Activated T-cell treated with anti-CD3 and anti-CD28 coated beads, Interleukin-2, amount 50 U/mL, for 48 hours (primary cell): Measurements from ENCODE around the gene STK35.

Experiments used
- DNase-seq, 2 experiments: peaks; one replicate each; pipeline ENCODE4 v3.0.0-alpha.2; 2020

Gene STK35

DNA sequence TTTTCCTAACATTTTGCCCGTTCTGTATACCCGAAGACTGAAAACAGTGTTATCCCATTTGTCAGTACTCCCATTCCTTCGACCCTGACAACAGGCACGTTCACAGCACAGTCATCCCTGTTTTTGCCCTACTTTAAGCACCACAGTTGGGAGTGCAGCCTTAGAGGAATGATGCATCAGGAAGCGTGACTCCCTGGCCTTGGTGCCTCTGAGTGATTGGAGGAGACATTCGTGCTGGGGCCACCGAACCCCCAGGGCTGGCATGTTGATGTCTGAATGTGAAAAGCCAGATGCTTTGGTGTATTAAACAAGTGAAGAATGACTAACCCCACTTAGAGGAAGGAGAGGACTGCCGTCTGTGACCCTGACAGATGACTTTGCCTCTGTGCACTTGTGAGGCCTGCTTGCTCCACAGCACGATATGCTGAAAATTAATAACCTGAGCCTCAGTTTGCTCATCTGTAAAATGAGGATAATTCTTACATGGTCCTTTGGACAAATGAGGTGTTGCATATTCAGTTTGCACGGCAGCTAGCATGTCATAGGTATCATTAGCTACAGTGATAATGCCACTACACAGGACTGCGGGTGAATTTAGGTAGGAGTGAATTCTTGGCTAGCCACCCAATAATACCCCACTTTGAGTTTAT is 36.0 kb downstream of the STK35 start:
- no peak for DNase-seq

DNA sequence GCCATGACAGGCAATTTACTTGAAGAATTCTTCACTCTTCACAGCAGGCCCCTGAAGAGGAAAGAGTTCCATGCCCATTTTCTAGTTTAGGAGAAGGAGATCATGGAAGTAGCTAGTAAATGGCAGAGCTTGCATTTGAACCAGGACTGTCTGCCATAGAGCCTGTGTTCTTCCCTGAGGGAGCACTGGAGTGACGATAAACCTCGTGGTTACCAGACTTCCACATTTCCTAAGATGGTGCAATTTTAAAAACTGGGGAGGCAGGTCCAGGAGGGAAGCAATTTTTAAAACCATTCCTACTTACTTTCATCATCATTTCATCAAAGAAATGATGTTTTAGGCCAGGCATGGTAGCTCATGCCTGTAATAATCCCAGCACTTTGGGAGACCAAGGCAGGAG is 36.8 kb downstream of the STK35 start:
- no peak for DNase-seq

DNA sequence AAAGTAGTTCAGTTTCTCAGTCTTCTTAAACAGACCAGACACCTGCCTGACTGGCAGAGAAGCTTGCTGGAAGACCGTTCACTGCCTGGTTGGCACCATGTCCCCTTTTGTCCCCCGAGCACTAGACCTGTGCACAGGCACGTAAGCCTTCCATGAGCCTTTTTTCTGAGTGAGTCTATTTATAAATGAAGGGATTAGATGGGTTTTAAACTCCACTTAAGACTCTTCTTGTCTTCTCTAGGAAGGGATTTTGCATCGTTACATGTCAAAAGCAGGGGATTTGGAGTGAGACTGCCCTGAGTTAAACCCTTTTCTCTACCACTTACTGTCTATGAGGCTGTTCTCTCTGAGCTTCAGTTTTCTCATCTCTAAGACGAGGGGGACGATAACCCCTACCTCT is 37.6 kb downstream of the STK35 start:
- no peak for DNase-seq

DNA sequence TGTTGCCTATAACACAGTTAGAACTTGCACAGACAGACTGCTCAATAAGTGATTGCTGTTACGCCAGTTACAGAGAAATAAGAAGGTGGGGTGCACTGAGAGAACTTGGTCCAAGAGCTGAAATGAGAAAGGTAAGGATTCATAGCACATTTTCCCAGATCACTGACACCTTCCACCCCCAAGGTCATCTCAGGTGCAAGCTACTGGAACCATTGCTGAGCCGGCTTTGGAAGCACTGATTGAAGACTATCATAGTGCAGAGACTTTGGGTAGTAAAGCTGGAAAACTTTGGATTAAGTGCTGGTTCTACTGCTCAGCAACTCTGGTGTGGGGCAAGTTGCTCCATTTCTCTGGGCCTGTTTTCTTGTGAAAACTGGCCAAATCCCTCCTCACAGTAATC is 38.1 kb downstream of the STK35 start:
- no peak for DNase-seq

DNA sequence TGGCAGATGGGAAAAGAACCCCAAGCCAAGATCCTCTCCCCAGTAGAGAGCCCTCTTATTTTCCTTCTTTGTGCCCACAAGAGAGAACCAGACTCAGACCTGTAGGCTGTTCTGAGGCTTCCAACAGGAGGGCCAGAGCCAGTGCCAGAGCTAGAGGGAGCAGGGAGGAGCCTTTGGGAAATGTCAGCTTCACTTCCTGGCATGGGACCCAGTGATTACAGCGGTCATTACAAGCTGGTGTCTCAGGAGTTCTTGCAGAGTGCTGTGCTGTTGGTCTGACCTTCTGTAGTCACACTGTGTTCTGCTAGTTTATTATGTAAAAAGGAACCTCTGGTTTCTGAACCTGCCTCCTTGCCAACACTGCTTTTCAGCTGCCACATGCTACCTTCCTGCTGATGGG is 38.9 kb downstream of the STK35 start:
- DNase-seq = no peak

DNA sequence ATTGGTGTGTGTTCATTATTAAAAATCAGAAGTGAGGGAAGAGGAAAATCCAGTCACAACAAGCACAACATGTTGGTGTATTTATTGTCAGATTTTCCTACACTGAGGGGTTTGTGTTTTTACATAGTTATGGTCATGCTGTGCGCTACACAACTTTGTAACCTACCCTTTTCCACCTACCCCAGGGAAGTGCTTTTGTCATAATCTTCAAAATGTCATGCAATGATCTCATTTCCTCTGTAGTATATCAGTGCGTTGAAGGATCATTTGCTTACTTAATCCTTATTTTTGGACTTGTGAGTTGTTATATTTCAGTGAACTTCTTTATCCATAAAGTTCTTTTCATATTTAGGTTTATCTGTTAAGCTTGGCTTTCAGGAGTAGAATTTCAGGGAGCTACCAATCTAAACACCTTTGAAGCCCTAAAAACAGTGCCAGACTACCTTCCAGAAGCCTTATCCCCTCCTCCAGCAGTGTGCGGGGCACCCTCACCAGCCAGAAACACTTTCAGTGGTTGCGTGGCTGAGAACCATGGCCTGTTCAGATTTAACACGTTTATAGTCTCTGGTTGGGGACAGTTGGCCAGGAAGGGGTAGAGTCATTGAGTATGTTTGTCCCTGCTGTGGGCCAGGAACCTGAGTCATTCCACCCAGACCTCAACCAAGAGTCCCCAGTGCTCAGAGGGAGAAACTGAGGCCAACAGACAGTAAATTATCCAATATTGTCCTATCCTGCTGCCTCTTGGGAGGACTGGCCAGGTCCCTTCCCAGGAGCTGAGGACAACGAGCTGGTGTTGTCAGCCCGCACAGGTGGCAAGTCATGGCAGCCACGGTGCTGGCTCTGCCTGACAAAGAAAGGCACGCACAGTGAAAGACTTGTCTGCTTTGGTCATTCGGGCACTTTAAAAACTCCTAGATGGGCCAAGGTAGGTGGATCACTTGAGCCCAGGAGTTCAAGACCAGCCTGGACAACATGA is 40.3 kb downstream of the STK35 start:
- no peak for DNase-seq

DNA sequence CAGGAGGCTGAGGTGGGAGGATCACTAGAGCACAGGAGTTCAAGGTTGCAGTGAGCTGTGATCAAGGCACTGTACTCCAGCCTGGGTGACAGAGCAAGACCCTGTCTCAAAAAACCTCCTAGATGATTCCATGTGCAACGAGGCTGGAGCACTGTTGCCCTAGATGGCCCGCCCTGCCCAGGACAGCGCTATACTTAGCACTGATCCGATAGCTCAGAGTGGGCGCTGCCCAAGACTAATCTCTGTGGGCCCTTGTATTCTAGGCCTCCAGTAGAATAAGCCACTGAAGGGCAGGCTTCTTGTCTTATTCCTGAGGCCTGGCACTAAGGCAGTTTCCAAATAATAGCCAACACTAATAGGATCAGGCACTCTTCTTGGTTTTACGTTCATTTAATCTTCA is 41.0 kb downstream of the STK35 start:
- DNase-seq = no peak

DNA sequence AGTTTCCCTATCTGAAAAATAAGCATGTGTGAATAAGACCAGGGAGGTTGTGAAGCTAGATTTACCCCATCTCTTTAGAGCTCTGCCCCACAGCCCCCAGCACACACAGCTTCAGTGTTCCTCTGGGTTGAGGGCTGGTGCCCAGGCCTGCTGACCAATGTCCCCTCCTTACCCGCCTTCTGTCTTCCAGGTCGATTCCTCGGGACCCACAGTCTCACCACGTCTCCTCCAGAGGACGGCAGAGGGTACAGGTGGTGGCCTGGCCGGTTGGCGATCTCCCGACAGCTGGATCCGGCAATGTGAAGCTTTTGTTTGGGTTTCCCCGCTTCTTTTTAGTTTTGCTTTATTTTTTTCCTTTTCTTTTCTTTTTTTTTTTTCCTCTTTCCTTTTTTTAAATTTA is 42.0 kb downstream of the STK35 start:
- DNase-seq = no peak

DNA sequence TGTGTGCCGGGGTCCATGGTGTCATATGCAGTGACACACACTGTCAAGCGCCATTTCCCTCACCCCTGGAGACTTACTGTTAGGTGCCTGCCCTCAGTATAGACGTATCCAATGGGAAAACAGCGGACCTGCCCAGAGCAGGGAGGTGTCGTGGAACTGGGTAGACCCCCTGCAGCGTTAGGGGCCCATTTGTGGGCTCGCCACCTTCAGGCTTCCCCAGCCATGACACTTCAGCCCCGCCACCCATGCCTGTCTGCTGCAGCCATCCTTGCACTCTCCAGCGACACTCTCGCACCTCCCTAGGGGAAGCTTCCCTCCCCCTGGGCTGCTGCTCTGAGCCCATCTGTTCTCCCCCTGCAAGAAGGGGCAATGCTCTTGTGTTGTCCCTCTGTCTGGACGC is 43.2 kb downstream of the STK35 start:
- DNase-seq = no peak

DNA sequence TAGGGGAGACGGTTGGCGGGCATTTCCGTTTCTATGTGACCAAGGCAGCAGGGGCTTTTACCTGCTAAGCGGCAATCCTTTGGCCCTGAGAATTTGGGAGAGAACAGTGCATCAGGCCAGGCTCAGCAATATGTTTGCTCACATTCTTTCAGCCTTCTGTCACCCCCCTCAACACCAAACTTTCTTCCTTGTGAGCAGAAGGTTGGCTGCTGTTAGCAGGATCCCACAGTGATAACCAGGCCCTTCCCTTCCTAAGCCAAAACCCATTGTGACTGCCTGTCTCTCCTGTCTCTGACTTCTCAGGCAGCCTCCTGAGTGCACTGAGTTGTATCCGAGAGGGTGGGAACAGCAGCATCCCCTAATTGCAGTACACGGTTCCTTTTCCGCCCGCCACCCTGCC is 43.7 kb downstream of the STK35 start:
- no peak for DNase-seq

DNA sequence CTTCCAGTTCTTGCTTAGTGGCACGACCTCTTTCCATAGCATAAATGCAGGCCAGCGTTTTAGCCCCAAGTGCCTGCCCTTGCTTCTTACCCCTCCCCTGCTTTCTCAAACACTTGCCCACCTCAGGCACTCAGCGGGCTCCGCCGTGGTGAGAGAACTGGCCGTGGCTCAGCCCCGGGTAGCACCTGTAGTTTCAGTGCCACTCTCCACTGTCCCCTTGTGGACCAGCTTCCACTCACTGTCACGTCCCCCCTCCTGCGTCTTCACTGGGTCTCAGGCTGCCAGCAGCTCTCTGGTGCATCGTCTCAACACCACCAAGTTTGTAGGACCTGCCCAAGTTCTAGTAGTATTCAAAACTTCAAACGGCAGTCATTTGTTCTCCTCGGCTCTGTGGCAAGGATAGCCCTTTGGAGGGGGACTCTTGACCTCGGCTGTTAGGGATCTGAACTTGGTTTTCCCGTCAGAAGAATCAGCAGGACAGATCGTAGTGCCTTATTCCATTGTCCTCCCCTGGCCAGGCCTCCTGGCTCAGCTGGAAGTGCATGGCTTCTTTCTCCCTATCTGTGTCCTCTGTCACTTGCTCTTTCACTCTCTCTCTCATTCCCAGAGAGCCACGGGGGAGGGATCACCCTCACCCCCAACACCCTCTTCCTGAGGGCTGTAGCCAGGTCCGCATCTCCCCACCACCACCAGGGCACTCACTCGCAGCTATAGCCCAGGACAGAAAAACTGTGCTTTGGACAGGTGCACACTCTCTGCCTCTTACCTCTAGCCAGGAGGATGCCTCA is 44.6 kb downstream of the STK35 start:
- no peak for DNase-seq

DNA sequence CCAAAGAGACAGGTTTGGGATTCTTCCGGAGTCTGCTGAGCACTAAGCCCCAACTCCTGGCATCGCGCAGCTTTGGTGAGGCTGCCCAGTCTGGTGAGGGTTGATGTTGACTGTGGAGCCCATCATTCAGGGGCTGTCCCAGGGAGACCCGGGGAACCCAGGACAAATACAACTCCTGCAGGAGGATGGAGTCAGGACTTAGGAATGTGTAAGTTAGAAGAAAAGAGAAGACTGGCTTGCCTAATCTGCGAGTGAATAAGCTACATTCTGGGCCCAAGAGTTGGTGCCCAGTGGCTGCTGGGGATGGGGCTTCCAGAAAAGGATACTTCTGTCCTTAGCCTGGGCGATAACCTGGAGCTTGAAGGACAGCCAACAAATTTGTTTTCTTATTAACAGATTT is 47.9 kb downstream of the STK35 start:
- DNase-seq = no peak

DNA sequence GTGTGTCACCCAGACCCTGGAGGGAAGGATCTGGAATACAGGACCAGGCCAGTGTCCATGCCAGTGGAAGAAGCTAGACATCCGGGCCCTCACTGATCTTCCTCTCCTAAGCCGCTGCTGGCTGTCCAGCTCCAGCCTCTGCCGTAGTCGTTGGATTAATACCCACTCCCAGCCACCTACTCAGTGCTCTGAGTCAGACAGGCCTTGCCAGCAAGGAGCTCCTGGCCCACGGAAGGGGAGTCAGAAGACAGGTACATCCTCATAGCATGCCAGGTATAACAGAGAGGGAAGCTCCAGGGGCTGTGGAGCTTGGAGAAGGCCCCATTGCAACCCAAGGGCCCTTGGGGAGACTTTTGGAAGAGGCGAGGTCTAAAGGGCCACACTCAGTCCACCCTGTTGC is 49.0 kb downstream of the STK35 start:
- no peak for DNase-seq

DNA sequence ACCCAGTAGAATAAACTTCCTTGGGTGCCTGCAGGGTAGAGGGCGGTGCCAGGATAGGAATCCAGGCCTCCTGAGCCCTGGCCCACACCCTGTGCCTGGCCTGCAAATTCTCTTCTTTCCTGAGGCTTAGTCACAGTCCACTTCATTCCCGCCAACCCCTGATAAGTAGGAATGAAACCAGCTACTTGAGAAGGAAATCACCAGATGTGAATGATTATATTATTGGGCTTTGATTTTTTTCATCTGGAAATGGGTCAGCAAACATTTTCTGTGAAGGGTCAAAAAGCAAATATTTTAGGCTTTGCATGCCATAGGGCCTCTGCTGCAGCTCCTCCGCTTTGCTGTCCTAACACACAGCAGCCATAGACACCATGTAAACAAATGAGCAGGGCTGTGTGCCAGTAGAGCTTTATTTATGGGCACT is 50.2 kb downstream of the STK35 start:
- DNase-seq = no peak

DNA sequence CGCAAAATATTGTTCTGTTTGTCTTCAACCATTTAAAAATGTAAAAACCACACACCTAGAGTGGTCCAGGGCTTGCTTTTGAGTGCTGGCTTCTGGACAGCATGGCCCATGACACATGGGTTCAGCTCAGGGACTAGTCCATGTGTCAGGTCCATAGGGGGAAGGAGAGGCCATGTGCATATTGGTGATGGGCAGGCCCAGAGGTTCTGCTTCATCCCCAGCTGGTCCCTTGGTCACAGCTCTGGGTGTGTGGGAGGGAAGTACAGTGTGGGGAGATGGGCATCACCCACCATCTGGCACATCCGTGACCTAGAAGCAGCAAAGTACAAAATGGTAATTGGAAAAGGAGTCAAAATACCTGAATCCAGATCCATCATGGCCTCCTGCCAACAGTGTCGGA is 50.7 kb downstream of the STK35 start:
- no peak for DNase-seq

DNA sequence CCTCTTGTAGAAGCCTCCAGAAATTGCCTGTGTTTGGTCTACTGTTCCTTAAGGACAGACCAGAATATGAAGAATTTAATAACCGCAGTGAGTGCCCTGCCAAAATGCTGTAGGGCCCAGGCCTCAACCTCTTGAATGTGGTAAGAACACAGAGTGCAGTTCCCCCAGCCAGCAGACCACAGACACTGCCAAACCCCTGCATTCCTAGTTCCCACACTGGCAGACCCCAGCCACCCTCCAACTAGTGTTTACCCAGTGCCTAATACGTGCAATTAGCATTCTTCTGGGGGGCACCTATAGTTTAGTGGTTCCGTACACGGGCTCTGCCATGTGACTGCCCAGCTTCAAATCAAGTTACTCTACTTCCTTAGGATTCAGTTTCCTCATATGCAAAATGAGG is 51.7 kb downstream of the STK35 start:
- no peak for DNase-seq

DNA sequence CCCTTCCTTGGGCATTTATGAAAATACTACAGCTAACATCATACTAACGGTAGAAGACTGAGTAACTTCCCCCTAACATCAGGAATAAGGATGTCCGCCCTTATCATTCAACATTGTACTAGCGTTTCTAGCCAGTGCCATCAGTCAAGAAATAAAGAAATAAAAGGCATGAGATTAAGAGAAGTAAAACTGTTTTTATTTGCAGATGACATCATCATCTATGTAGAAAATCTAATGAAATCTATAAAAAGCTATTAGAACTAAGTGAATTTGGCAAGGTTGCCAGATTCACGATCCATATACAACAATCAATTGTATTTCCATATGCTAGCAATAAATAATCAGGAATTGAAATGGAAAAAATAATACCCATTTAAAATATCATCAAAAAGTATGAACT is 54.6 kb downstream of the STK35 start:
- no peak for DNase-seq

DNA sequence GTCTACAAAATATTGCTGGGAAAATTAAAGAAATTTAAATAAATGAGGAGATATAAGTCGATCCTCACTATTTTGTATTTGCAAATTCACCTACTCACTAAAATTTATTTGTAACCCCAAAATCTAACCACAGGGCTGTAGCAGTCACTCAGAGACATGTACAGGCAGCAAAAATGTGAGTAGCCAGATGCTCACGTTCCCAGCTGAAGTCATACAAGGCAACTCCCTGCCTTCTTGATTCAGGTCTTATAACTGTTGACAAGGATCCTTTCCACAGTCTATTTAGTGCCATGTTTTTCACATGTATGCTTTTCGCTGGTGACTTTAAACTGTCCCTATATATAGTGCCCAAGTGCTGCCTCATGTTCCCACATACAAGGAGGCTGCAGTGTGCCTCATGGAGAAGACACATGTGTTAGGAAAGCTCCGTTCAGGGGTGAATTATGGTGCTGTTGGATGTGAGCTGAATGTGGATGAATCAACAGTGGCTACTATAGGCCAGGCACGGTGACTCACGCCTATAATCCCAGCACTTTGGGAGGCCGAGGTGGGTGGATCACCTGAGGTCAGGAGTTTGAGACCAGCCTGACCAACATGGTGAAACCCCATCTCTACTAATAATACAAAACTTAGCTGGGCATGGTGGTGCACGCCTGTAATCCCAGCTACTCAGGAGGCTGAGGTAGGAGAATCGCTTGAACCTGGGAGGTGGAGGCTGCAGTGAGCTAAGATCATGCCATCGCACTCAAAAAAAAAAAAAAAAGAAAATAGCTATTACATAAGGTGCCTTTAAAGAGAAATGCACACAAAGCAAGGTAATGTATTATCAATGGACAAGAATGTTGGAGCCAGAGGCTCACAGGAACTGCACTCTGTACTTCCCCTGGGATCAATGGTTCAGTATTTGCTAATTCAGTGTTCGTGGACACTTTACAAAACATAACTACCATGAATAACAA is 55.3 kb downstream of the STK35 start:
- no peak for DNase-seq

DNA sequence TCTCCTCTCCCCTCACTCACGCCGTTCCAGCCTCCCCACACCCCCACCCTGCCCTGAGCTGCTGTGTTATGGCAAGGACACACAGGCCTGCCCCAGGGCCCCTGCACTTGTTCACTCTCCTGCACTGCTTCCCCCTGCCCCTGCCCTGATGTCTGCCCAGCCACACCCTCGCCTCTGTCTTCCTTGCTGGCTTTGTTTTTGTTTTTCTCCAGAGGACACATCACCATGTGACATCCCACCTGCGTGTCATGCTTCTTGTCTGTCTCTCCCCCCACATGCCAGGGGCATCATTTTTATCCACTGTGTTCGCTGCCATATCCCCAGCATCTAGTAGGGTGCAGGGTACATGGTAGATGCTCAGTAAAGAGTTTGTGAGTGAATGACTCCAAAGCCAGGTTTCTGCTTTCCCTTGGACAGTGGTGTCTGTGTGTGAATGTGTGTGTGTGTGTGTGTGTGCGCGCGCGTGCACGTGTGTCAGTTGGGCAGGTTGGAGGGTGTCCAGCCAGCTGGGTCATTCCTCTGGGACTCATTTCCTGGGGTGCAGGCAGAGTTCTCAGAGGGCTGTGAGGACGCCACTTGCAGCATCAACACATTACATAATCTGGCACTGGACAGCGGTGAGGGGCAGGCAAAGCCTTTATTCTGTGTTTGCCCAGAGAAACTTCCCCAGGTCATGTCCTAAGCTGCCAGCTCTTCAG is 60.6 kb downstream of the STK35 start:
- no peak for DNase-seq

DNA sequence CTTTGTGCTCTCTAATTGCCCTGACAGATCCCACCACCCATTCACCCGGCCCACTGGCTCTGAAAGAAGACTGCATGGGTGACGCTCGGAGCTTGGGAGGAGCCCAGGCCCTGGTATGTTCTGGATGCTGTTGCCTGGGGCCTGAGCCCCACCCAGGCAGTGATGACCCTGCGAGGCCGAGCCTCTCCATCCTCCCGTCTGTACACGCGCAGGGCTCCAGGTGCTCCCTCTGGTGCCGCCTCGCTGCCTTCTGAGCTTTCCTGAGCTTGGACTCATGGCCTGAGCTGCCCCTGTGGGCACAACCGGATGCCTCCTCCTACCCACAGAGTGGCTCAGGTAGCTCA is 61.2 kb downstream of the STK35 start:
- no peak for DNase-seq

DNA sequence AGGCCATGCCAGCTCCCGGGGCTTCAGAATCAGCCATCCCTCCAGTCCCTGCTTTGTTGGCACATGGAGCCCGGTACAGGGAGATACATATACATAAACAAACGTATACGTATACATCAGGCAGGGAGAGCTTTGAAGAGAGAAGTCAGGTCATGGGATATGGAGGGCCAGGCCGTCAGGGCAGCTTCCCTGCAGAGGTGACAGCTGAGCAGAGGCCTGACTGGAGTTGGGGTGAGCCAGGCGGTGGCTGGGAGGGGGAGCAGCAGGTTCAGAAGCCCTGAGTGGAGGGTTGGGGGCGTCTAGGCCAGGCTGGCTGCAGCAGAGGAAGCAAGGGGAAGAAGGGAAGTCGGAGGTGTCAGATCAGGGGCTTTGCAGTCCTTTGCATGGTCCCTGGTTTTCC is 61.7 kb downstream of the STK35 start:
- DNase-seq = no peak

DNA sequence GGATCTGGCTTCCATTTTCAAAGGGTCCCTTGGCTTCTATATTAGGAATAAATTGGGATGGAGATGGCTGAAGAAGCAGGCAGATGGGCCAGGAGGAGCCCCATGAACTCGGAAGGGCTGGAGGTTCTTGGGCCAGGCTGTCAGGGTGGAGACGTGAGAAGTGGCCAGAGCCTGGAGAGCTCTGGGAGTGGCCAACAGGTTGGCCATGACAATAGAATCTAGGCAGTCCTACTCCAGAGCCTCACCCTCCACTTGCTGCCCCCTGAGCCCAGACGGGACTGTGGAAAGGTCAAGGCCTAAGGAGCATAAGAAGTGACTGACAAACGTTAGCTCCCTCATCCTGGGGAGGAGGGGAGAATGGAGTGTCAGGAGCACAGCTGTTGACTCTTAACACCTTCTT is 62.1 kb downstream of the STK35 start:
- DNase-seq = peak in 1 of 2 experiments; percentile 5
